ENCODE data around the gene TTC21B. TPM values are rescaled to one million over a fixed set of nuclear protein-coding genes. Genes with fewer than 3 reads are reported as not detected.
"Not testable (repeated sequence)": the region's sequence is repeated elsewhere in the genome, so short reads cannot be mapped to it uniquely, and the experiment has no call there.

TTC21B gene
- 15.6 TPM for total RNA-seq
- long read RNA-seq, full-length matches to known transcripts: 6 of 10 reads
- long read RNA-seq, partial matches to known transcripts: 2 of 10 reads
- long read RNA-seq, other reads (novel, unspliced or antisense): 2 of 10 reads

GRCh38 chr2:165953655-165954606 lies at the start of gene TTC21B:
Gene TTC21B, minus strand, starts transcription at chr2:165953776. Its CDS starts 71 bp downstream, at chr2:165953705.
- DNase-seq (ENCODE audit: missing footprints) (peak; percentile 97), ATAC-seq (peak; percentile 100)
- intact Hi-C loops (cut with DNase I): loop anchor here (2.0 to 5.0 kb wide), 2 partner anchors 173 to 228 kb away; no protein-coding TSS in a partner anchor

DNA sequence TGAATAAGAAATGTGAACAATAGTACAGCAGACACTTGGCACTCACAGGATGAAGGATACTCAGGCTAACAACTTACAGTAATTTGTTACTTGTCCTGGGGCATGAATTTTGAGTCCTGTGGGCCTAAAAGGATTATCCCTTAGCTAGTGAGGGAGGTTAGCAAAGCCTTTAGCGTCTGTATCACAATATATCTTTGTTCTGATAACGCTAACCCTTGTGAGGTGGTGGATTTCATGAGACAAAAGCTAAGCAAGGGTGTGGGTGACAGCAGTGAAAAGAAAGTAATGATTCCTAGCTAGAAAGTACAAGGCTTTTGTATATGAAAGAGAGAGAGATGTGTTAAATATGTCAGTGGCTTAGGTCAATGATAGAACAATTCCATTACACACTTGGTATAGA lies 46.8 kb upstream of the TTC21B start:
- ATAC-seq (no peak), DNase-seq (ENCODE audit: missing footprints) (no peak)
- intact Hi-C loops (cut with DNase I): no loop called here

GRCh38 chr2:165990846-165991245 lies 37.3 kb upstream of the TTC21B start:
- intact Hi-C loops (cut with DNase I): no loop called here
- no peak for DNase-seq (ENCODE audit: missing footprints)
- no peak for ATAC-seq

DNA sequence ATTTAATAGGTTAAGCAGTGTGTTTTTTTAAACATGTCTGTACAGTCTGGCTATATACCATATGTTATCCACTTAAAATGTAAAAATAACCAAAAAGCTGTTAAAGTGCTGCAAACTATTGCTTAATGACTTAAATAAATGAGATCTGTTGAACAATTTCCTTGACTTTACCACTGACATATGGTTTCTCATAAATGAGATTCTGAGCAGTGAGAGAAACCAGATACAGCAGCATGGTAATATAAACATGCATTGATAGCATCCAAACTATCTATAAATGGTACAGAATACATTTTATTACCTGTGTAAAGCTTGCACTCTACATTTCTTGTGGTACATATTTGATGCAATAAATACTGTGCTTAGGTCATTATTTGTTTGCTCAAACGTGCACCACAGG lies 36.3 kb upstream of the TTC21B start:
- no peak for DNase-seq (ENCODE audit: missing footprints)
- intact Hi-C loops (cut with DNase I): no loop called here
- ATAC-seq: no peak

- DNase-seq (ENCODE audit: missing footprints) (no peak), ATAC-seq (no peak)
- intact Hi-C loops (cut with DNase I): no loop called here
Observed at GRCh38 chr2:165985120-165985519, 31.5 kb upstream of the TTC21B start.

DNA sequence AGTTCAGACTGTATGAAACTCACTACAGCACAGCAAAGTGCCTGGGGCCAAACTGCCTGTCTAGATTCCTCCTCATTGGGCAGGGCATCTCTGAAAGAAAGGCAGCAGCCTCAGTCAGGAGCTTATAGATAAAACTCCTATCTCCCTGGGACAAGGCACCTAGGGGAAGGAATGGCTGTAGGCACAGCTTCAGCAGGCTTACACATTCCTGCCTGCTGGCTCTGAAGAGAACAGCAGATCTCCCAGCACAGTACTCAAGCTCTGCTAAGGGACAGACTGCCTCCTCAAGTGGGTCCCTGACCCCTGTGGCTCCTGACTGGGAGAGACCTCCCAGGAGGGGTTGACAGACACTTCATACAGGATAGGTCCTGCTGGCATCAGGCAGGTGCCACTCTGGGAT lies 18.6 kb upstream of the TTC21B start:
- DNase-seq (ENCODE audit: missing footprints); intact Hi-C loops (cut with DNase I); ATAC-seq: not testable (repeated sequence)

DNA sequence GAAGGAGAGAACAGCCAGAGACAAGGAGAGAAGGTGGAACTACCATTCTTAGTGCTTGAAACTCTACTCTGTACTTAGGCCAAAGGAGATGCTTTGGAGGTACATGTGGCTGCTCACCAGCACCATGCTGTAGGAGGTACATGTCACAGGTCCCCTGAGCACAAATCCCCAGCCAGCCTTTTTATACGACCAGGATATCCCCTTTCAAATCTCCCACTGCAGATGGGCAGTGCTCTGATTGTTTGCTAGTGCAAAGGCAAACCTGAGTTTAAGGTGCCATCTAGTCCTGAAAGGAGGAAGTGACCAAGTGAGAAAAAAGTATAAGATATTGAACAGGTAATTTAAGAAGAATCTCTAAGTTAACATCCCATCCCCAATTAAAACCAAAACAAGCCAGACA lies 17.1 kb upstream of the TTC21B start:
- no peak for DNase-seq (ENCODE audit: missing footprints)
- intact Hi-C loops (cut with DNase I): no loop called here
- ATAC-seq: no peak

- ATAC-seq (no peak), DNase-seq (ENCODE audit: missing footprints) (no peak)
- intact Hi-C loops (cut with DNase I): no loop called here
Observed at GRCh38 chr2:165969227-165969626, 15.7 kb upstream of the TTC21B start.

- intact Hi-C loops (cut with DNase I): no loop called here
- ATAC-seq (no peak), DNase-seq (ENCODE audit: missing footprints) (no peak)
Observed at GRCh38 chr2:165967746-165968145, 14.2 kb upstream of the TTC21B start.

DNA sequence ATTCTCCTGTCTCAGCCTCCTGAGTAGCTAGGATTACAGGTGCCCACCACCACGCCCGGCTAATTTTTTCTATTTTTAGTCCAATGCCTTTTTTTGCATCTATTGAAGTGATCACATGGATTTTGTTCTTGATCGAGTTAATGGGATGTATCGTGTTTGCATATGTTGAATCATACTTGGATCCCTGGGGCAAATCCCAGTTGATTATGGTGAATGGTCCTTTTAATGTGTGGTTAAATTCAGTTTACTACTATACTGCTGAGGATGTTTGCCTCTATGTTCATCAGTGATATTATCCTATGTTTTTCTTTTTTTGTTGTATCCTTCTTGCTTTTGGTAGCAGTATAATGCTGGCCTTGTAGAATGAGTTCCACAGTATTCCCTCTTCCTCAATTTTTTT lies 8.2 kb upstream of the TTC21B start:
- intact Hi-C loops (cut with DNase I): no loop called here
- ATAC-seq (no peak), DNase-seq (ENCODE audit: missing footprints) (no peak)

DNA sequence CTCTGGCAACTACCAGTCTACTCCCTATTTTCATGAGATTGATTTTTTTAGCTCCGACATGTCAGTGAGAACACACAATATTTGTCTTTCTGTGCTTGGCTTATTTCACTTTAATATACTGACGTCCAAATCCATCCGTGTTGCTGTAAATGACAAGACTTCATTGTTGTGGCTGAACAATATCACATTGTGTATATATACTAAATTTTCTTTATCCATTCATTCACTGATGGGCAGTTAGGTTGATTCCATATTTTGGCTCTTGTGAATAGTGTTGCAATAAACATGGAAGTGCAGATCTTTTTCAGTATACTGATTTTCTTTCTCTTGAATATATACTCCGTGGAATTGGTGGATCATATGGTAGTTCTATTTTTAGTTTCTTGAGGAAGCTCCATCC lies 5.8 kb upstream of the TTC21B start:
- DNase-seq (ENCODE audit: missing footprints): no peak
- ATAC-seq: no peak
- intact Hi-C loops (cut with DNase I): no loop called here

- ATAC-seq (no peak), DNase-seq (ENCODE audit: missing footprints) (no peak)
- intact Hi-C loops (cut with DNase I): no loop called here
Observed at GRCh38 chr2:165958313-165958960, 4.9 kb upstream of the TTC21B start.

DNA sequence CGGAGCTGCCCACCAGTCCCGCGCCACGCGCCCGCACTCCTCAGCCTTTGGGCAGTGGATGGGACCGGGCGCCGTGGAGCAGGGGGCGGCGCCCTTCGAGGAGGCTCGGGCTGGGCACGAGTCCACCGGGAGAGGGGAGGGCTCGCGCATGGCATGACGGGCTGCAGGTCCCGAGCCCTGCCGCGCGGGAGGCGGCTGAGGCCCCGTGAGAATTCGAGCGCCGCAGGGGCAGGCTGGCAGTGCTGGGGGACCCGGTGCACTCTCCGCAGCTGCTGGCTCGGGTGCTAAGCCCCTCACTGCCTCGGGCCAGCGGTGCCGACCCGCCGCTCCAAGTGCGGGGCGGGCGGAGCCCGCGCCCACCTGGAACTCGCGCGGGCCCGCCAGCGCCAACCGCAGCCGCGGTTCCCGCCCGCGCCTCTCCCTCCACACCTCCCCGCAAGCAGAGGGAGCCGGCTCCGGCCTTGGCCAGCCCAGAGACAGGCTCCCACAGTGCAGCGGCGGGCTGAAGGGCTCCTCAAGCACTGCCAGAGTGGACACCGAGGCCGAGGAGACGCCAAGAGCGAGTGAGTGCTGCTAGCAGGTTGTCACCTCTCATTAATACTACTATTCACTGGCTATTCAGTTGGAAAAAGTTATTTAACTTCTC lies 3.6 kb upstream of the TTC21B start:
- peak; percentile 58 for DNase-seq (ENCODE audit: missing footprints)
- ATAC-seq: no peak
- intact Hi-C loops (cut with DNase I): no loop called here

- ATAC-seq (peak; percentile 62), DNase-seq (ENCODE audit: missing footprints) (no peak)
- intact Hi-C loops (cut with DNase I): loop anchor here (5.0 kb wide), 1 partner anchor 229 kb away; no protein-coding TSS in a partner anchor
Observed at GRCh38 chr2:165953306-165953654, 296 bp downstream of the TTC21B start.

DNA sequence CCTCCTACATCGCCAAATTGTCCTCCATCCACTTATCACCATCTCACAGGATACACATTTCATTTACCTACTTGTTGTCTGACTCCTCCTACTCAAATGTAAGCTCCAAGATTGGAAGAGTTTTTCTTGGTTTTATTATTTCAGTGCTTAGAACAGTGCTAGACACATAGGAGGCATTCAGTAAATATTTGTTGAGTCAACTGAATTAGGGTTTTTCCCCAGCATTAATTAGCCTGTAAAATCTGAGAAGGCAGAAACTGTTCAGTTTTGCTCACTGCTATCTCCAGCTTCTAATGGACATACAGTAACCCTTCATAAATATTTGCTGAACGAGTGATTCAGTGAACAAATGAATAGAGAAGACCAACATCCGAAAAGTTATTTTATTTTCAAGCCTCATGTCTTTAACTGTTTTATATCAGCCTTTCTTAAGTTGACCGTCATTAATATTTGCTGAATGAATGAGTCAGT lies 800 bp downstream of the TTC21B start:
- intact Hi-C loops (cut with DNase I): loop anchor here (5.0 kb wide), 1 partner anchor 230 kb away; no protein-coding TSS in a partner anchor
- ATAC-seq: no peak

DNA sequence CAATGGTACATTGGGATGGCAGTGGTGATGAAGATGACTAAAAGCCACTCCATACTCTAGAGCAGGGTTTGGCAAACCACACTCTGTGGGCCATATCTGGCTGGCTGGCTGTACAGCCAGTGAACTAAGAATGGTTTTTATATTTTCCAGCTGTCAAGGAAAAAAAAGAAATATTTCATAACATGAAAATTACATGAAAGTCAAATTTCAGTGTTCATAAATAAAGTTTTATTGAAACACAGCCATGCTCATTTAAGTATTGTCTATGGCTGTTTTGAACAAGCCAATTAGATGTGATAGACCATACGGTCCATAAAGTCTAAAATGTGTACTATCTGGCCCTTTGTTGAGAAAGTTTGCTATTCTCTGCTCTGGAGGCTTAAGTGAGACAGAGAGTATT lies 1.5 kb downstream of the TTC21B start:
- no peak for DNase-seq (ENCODE audit: missing footprints)
- intact Hi-C loops (cut with DNase I): loop anchor here (5.0 kb wide), 1 partner anchor 230 kb away; no protein-coding TSS in a partner anchor
- ATAC-seq: no peak

More for the DNA sequence above, 800 bp downstream of the TTC21B start:
- no peak for DNase-seq (ENCODE audit: missing footprints)

GRCh38 chr2:165950438-165950837 lies 3.1 kb downstream of the TTC21B start:
- intact Hi-C loops (cut with DNase I): loop anchor here (5.0 kb wide), 1 partner anchor 232 kb away; no protein-coding TSS in a partner anchor
- no peak for DNase-seq (ENCODE audit: missing footprints)
- no peak for ATAC-seq

DNA sequence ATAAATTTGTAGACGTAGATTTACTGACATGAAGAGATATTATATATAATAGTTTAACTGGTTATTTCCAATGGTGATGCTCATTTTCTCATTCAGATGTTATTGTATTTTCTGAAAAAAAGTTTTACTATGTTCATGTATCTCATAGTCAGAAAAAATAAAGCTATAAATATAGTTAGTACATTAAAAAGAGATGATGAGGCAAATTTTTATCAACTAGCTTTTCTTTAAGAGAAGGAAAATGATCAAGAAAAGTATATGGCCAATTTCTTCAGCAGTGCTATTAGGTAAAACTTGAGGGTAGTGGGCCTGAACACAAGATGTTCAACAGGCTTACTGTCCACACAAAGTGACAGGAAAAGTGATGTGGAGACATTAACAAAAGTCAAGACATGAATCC lies 11.7 kb downstream of the TTC21B start:
- DNase-seq (ENCODE audit: missing footprints) (no peak), ATAC-seq (no peak)
- intact Hi-C loops (cut with DNase I): no loop called here

DNA sequence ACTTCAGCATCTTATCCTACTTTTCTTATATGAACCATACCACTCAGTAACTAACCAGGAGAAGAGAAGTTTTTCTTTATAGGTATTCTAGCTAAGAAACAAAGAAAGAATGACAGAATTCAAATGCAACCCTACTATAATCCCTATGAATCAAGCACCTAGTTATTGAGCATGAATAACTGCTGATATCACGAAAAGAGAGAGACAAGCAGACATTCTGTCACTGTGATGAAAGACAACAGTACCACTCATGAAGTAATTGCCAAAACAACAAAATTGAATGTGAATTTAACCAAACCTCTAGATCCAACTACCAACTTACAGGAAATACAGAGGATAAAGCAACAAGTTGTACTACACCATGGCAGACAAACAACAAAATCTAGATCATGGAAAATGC lies 15.3 kb downstream of the TTC21B start:
- ATAC-seq: no peak
- no peak for DNase-seq (ENCODE audit: missing footprints)
- intact Hi-C loops (cut with DNase I): no loop called here
